DOHH2 (cell line): ENCODE data around the gene ZNF892.

ENCODE experiments used
- CTCF ChIP-seq: fragments of 200-600 bp; sonication (generic); IDR thresholded peaks from one replicate; pipeline ENCODE4 v1.5.1; 2014; ENCODE audit warnings: antibody characterized with exemption, mild to moderate bottlenecking, low read depth, low read length; ENCODE audit not compliant: poor library complexity, severe bottlenecking
- EZH2phosphoT487 ChIP-seq: fragments of 200-600 bp; sonication (generic); IDR thresholded peaks from 2 replicates; pipeline ENCODE4 v1.6.1; 2017; ENCODE audit warnings: borderline replicate concordance, mild to moderate bottlenecking, antibody characterized with exemption, low read length, moderate library complexity, mixed read lengths

DNA sequence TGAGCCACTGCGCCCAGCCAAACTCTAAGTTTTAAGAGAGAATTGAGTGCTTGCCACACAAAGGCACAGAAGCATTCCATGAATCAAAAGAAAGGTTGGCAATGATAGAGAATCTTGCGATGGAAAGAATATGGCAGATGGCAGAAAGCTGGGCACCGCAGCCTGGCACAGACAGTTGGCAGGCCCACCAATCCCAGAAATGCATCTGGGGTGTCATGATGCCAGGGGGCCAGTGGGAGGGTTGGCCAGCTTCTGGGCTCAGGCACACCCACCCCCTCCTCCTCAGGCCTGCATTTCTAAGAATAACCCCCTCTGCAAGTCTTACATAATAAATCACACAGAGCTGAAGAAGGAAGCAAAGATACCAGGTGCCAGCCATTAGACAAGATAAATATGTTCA is 22.1 kb upstream of the ZNF892 start:
- no peak for TF ChIP-seq EZH2phosphoT487
- TF ChIP-seq CTCF: no peak
